Gastroesophageal sphincter (tissue), 3 donors: ENCODE results near the gene ANKRD26.

Experiments
- POLR2A ChIP-seq, 2 donors: fragments of 450-650 bp; IDR thresholded peaks; one replicate each; pipeline ENCODE4 v1.6.1; 2017; ENCODE audit warnings: antibody characterized with exemption in 2 of 2, mild to moderate bottlenecking in 2 of 2, moderate library complexity in 1 of 2
- POLR2AphosphoS5 ChIP-seq: sonication (generic); formaldehyde crosslinking; IDR thresholded peaks from one replicate; pipeline ENCODE4 v1.6.1; 2017; ENCODE audit warnings: antibody characterized with exemption
- TF ChIP-seq, protein P1 (sequence below), 4 experiments: fragments of 200-600 bp in 2 of 4; fragments of 450-650 bp in 2 of 4; sonication (generic) in 1 of 4; IDR thresholded peaks; one replicate each; pipeline ENCODE4 v1.5.1; 2017 to 2019; ENCODE audit warnings: antibody characterized with exemption in 4 of 4, mild to moderate bottlenecking in 2 of 4, moderate library complexity in 2 of 4

- TF ChIP-seq POLR2A (IDR thresholded peaks at IDR 0.05) (no peak), POLR2AphosphoS5 (no peak)
- TF ChIP-seq, protein P1, sequence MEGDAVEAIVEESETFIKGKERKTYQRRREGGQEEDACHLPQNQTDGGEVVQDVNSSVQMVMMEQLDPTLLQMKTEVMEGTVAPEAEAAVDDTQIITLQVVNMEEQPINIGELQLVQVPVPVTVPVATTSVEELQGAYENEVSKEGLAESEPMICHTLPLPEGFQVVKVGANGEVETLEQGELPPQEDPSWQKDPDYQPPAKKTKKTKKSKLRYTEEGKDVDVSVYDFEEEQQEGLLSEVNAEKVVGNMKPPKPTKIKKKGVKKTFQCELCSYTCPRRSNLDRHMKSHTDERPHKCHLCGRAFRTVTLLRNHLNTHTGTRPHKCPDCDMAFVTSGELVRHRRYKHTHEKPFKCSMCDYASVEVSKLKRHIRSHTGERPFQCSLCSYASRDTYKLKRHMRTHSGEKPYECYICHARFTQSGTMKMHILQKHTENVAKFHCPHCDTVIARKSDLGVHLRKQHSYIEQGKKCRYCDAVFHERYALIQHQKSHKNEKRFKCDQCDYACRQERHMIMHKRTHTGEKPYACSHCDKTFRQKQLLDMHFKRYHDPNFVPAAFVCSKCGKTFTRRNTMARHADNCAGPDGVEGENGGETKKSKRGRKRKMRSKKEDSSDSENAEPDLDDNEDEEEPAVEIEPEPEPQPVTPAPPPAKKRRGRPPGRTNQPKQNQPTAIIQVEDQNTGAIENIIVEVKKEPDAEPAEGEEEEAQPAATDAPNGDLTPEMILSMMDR (IDR thresholded peaks at IDR 0.05): no peak
Observed at GRCh38 chr10:27134371-27134770, 34.1 kb upstream of the ANKRD26 start.
